Urinary bladder (tissue), 4 donors: ENCODE measurements around the gene DNAJC30. TPM values are rescaled to one million over a fixed set of nuclear protein-coding genes. Genes with fewer than 3 reads are reported as not detected.

Experiments used
- DNase-seq: peaks from one replicate; pipeline ENCODE4 v3.0.0-alpha.2; 2015; ENCODE audit errors: extremely low spot score
- H3K27ac ChIP-seq: one replicate; pipeline ENCODE4 v1.5.1; 2013; ENCODE audit warnings: low read depth, mild to moderate bottlenecking, moderate library complexity
- H3K36me3 ChIP-seq: one replicate; pipeline ENCODE4 v1.6.1; 2013; ENCODE audit warnings: mild to moderate bottlenecking, moderate library complexity; ENCODE audit not compliant: insufficient read depth
- H3K4me1 ChIP-seq: one replicate; pipeline ENCODE4 v1.6.1; 2013; ENCODE audit warnings: mild to moderate bottlenecking, moderate library complexity; ENCODE audit not compliant: insufficient read depth
- H3K4me3 ChIP-seq: one replicate; pipeline ENCODE4 v1.5.1; 2013; ENCODE audit warnings: low read depth, low read length
- WGBS: extraction: QIAGEN DNeasy Blood & Tissue Kit; methylation state at CpG from one replicate; pipeline ENCODE4 v1.1.7; 2013; 5-methylcytosine and 5-hydroxymethylcytosine counted together
- polyA plus RNA-seq: library from polyadenylated mRNA; stranded (reverse); fragments of 200-250 nt; gene quantifications from one replicate; pipeline ENCODE4 v1.2.3, GENCODE V29; 2013
- total RNA-seq: library from RNA; depleted of rRNA; stranded (reverse); fragments of >200 nt; gene quantifications from one replicate; pipeline ENCODE4 v1.2.3, GENCODE V29; 2014
- donor health status: healthy with polysubstance abuse.
- donor health status: healthy.

DNAJC30 gene
- total and polyA plus RNA-seq, 2 donors = 2.6 to 11.4 TPM

GRCh38 chr7:73703757-73704639 is 20.7 kb upstream of the DNAJC30 start:
- Histone ChIP-seq H3K4me3 (no peak overlapping the region), H3K4me1 (no peaks in the 10 kb centered on the region), H3K27ac (no peak overlapping the region), H3K36me3 (no peaks in the 10 kb centered on the region)
- WGBS = 25% methylated on average over 45 of the region's 45 CpGs
- DNase-seq = no peak

- WGBS = 67% methylated on average over 13 of the region's 13 CpGs
These were observed 20.0 kb upstream of the DNAJC30 start for GRCh38 chr7:73703225-73703624.

GRCh38 chr7:73702665-73703064 is 19.4 kb upstream of the DNAJC30 start:
- H3K4me1 ChIP-seq = no peaks in the 10 kb centered on the region
- H3K36me3 ChIP-seq = no peaks in the 10 kb centered on the region
- H3K27ac ChIP-seq = no peak overlapping the region
- 90% methylated on average over 18 of the region's 18 CpGs for WGBS
- no peak for DNase-seq
- H3K4me3 ChIP-seq = no peak overlapping the region

More at GRCh38 chr7:73703225-73703624, 20.0 kb upstream of the DNAJC30 start:
- Histone ChIP-seq H3K27ac (no peak overlapping the region), H3K36me3 (no peaks in the 10 kb centered on the region), H3K4me3 (no peak overlapping the region), H3K4me1 (no peaks in the 10 kb centered on the region)
- no peak for DNase-seq

GRCh38 chr7:73702226-73702625 is 19.0 kb upstream of the DNAJC30 start:
- no peak overlapping the region for H3K27ac ChIP-seq
- no peak overlapping the region for H3K4me3 ChIP-seq
- no peak for DNase-seq
- no peaks in the 10 kb centered on the region for H3K36me3 ChIP-seq
- no peaks in the 10 kb centered on the region for H3K4me1 ChIP-seq
- WGBS = 84% methylated on average over 8 of the region's 8 CpGs

- Histone ChIP-seq H3K4me3 (no peak overlapping the region), H3K36me3 (no peaks in the 10 kb centered on the region), H3K4me1 (no peaks in the 10 kb centered on the region), H3K27ac (no peak overlapping the region)
- DNase-seq = no peak
- WGBS = 71% methylated on average over 13 of the region's 13 CpGs
These were observed 18.2 kb upstream of the DNAJC30 start for GRCh38 chr7:73701357-73701995.

GRCh38 chr7:73700581-73701134 is 17.4 kb upstream of the DNAJC30 start:
- H3K36me3 ChIP-seq = no peaks in the 10 kb centered on the region
- H3K4me1 ChIP-seq = no peaks in the 10 kb centered on the region
- H3K4me3 ChIP-seq = no peak overlapping the region
- DNase-seq = no peak
- H3K27ac ChIP-seq = no peak overlapping the region
- WGBS = 91% methylated on average over 15 of the region's 15 CpGs

- 87% methylated on average over 14 of the region's 14 CpGs for WGBS
- Histone ChIP-seq H3K36me3 (no peaks in the 10 kb centered on the region), H3K27ac (no peak overlapping the region), H3K4me3 (no peak overlapping the region), H3K4me1 (no peaks in the 10 kb centered on the region)
- no peak for DNase-seq
These were observed 16.8 kb upstream of the DNAJC30 start for GRCh38 chr7:73700069-73700423.

GRCh38 chr7:73699370-73700068 is 16.3 kb upstream of the DNAJC30 start:
- no peak overlapping the region for H3K27ac ChIP-seq
- no peaks in the 10 kb centered on the region for H3K4me1 ChIP-seq
- no peaks in the 10 kb centered on the region for H3K36me3 ChIP-seq
- no peak for DNase-seq
- 82% methylated on average over 15 of the region's 15 CpGs for WGBS
- no peak overlapping the region for H3K4me3 ChIP-seq

- no peaks in the 10 kb centered on the region for H3K36me3 ChIP-seq
- H3K4me3 ChIP-seq = no peak overlapping the region
- H3K4me1 ChIP-seq = no peaks in the 10 kb centered on the region
- no peak overlapping the region for H3K27ac ChIP-seq
- DNase-seq = no peak
- 84% methylated on average over 7 of the region's 7 CpGs for WGBS
These were observed 15.2 kb upstream of the DNAJC30 start for GRCh38 chr7:73698410-73698809.

- Histone ChIP-seq H3K4me1 (no peaks in the 10 kb centered on the region), H3K27ac (no peak overlapping the region), H3K36me3 (peaks cover 2% of the 10 kb centered on the region), H3K4me3 (no peak overlapping the region)
- no peak for DNase-seq
- WGBS = 87% methylated on average over 4 of the region's 4 CpGs
These were observed 13.1 kb upstream of the DNAJC30 start for GRCh38 chr7:73696372-73696771.

GRCh38 chr7:73690646-73691045 is 7.4 kb upstream of the DNAJC30 start:
- Histone ChIP-seq H3K27ac (no peak overlapping the region), H3K4me1 (no peaks in the 10 kb centered on the region), H3K4me3 (no peak overlapping the region), H3K36me3 (peaks cover 2% of the 10 kb centered on the region)
- DNase-seq = no peak
- WGBS = 80% methylated on average over 7 of the region's 7 CpGs

- DNase-seq = no peak
- WGBS = 91% methylated on average over 8 of the region's 8 CpGs
- H3K36me3 ChIP-seq = peaks cover 2% of the 10 kb centered on the region
These were observed 5.0 kb upstream of the DNAJC30 start for GRCh38 chr7:73688288-73688687.

GRCh38 chr7:73685311-73685710 is 2.1 kb upstream of the DNAJC30 start:
- WGBS = 98% methylated on average over 18 of the region's 18 CpGs
- Histone ChIP-seq H3K4me1 (peaks cover 1% of the 10 kb centered on the region), H3K27ac (no peak overlapping the region), H3K36me3 (no peaks in the 10 kb centered on the region), H3K4me3 (no peak overlapping the region)
- no peak for DNase-seq

More at GRCh38 chr7:73688288-73688687, 5.0 kb upstream of the DNAJC30 start:
- Histone ChIP-seq H3K4me3 (no peak overlapping the region), H3K4me1 (no peaks in the 10 kb centered on the region), H3K27ac (no peak overlapping the region)
